K562 (cell line): Measurements from ENCODE around the gene PBXIP1. TPM values are rescaled to one million over a fixed set of nuclear protein-coding genes. Genes with fewer than 3 reads are reported as not detected.

Experiments used
- ATF6 ChIP-seq: sonication (generic); formaldehyde crosslinking; IDR thresholded peaks from 2 replicates; pipeline ENCODE4 v1.4.0; 2020; ENCODE audit warnings: mild to moderate bottlenecking, missing genetic modification reagents
- CBFA2T3 ChIP-seq: fragments of 450-650 bp; IDR thresholded peaks from 2 replicates; pipeline ENCODE4 v1.6.1; 2017
- CTBP1 ChIP-seq: fragments of 450-650 bp; IDR thresholded peaks from 2 replicates; pipeline ENCODE4 v1.6.1; 2016; ENCODE audit warnings: borderline replicate concordance
- DEAF1 ChIP-seq: fragments of 450-650 bp; formaldehyde crosslinking; IDR thresholded peaks from 2 replicates; pipeline ENCODE4 v1.4.0; 2020; ENCODE audit warnings: mild to moderate bottlenecking, moderate library complexity
- FOXK2 ChIP-seq, 2 experiments: fragments of 450-650 bp; IDR thresholded peaks in 1 of 2; conservative IDR thresholded peaks in 1 of 2; 2 replicates each; pipeline ENCODE4 v1.6.1; 2016; ENCODE audit warnings: low read depth in 2 of 2, mild to moderate bottlenecking in 1 of 2
- GATAD2A ChIP-seq: fragments of 450-650 bp; IDR thresholded peaks from 2 replicates; pipeline ENCODE4 v1.6.1; 2017
- GTF2B ChIP-seq: IDR thresholded peaks from 2 replicates; pipeline ENCODE4 v1.6.1; 2011; ENCODE audit not compliant: insufficient read length; ENCODE audit errors: extremely low read depth
- JUN ChIP-seq, 2 experiments: sonication (generic) in 1 of 2; formaldehyde crosslinking in 1 of 2; IDR thresholded peaks; 2 replicates each; pipeline versions ENCODE4 v1.6.1 to v1.8.0; 2012 to 2022; ENCODE audit warnings: borderline replicate concordance in 2 of 2, mild to moderate bottlenecking in 2 of 2, improper control_type of control experiment in 1 of 2, low read depth in 1 of 2, low read length in 1 of 2, missing genetic modification reagents in 1 of 2
- KAT7 ChIP-seq: sonication (generic); formaldehyde crosslinking; IDR thresholded peaks from 2 replicates; pipeline ENCODE4 v1.8.0; 2022; ENCODE audit warnings: missing genetic modification reagents, mild to moderate bottlenecking, borderline replicate concordance
- KLF6 ChIP-seq: fragments of 250-450 bp; sonication (Bioruptor Pico); IDR thresholded peaks from 2 replicates; pipeline ENCODE4 v1.4.0; 2020; ENCODE audit warnings: mild to moderate bottlenecking, moderate library complexity, borderline replicate concordance
- MCM5 ChIP-seq: fragments of 450-650 bp; IDR thresholded peaks from 2 replicates; pipeline ENCODE4 v1.6.1; 2016; ENCODE audit warnings: low read depth
- PHF20 ChIP-seq: fragments of 450-650 bp; IDR thresholded peaks from 2 replicates; pipeline ENCODE4 v1.6.1; 2018; ENCODE audit not compliant: partially characterized antibody
- POLR3G ChIP-seq: IDR thresholded peaks from 2 replicates; pipeline ENCODE4 v1.6.1; 2011; ENCODE audit not compliant: insufficient read length, insufficient replicate concordance; ENCODE audit errors: extremely low read depth
- SIN3A ChIP-seq, 2 experiments: fragments of 150-350 bp in 1 of 2; IDR thresholded peaks; 2 replicates each; pipeline ENCODE4 v1.6.1; 2011 to 2016; ENCODE audit warnings: borderline replicate concordance in 2 of 2, low read depth in 2 of 2, low read length in 2 of 2, mild to moderate bottlenecking in 2 of 2, moderate library complexity in 2 of 2; ENCODE audit not compliant: control insufficient read depth in 1 of 2
- TBP ChIP-seq: optimal IDR thresholded peaks from 2 replicates; pipeline ENCODE3; 2011; ENCODE audit warnings: low read depth, low read length, improper control_type of control experiment
- TCF3 ChIP-seq: sonication (generic); formaldehyde crosslinking; IDR thresholded peaks from 2 replicates; pipeline ENCODE4 v1.4.0; 2020; ENCODE audit warnings: mild to moderate bottlenecking, missing genetic modification reagents
- THRB ChIP-seq: fragments of 450-650 bp; formaldehyde crosslinking; conservative IDR thresholded peaks from 2 replicates; pipeline ENCODE4 v1.4.0; 2022; ENCODE audit warnings: mild to moderate bottlenecking, missing genetic modification characterization
- YBX1 ChIP-seq: fragments of 450-650 bp; IDR thresholded peaks from 2 replicates; pipeline ENCODE4 v1.7.1; 2016; ENCODE audit warnings: mild to moderate bottlenecking
- ZBED1 ChIP-seq: IDR thresholded peaks from 2 replicates; pipeline ENCODE4 v1.6.1; 2014
- ZNF12 ChIP-seq: sonication (generic); formaldehyde crosslinking; IDR thresholded peaks from 2 replicates; pipeline ENCODE4 v1.4.0; 2020; ENCODE audit warnings: mild to moderate bottlenecking, missing genetic modification reagents
- ZNF324 ChIP-seq: fragments of 250-450 bp; sonication (Bioruptor Pico); IDR thresholded peaks from 2 replicates; pipeline ENCODE4 v1.4.0; 2020; ENCODE audit warnings: mild to moderate bottlenecking
- ZNF41 ChIP-seq: fragments of 250-450 bp; sonication (Bioruptor Pico); conservative IDR thresholded peaks from 2 replicates; pipeline ENCODE4 v1.4.0; 2020; ENCODE audit warnings: mild to moderate bottlenecking
- ZNF584 ChIP-seq: fragments of 200-800 bp; sonication (Bioruptor generic); IDR thresholded peaks from 2 replicates; pipeline ENCODE4 v1.6.1; 2016; ENCODE audit warnings: low read depth, mild to moderate bottlenecking, missing genetic modification characterization, missing compliant biosample characterization
- ZNF778 ChIP-seq: fragments of 450-650 bp; formaldehyde crosslinking; IDR thresholded peaks from 2 replicates; pipeline ENCODE4 v1.4.0; 2020; ENCODE audit warnings: mild to moderate bottlenecking, moderate library complexity
- polyA plus RNA-seq, 8 experiments: library from polyadenylated mRNA; depleted of rRNA in 4 of 8; stranded (reverse) in 5 of 8; unstranded in 3 of 8; fragments of >200 nt; fragmentation: Nextera tagmentation in 2 of 8; fragmentation: Illumina TruSeq in 1 of 8; extraction: Ambion mirVana in 2 of 8; extraction: Trizol in 1 of 8; gene quantifications; 2 replicates each; pipeline versions ENCODE4 v1.2.1 to v1.2.3, GENCODE V29; 2011 to 2014; ENCODE audit warnings: inconsistent platforms in 1 of 8, missing spikeins in 1 of 8
- total RNA-seq, 7 experiments: library from RNA; depleted of rRNA in 6 of 7; stranded (reverse); fragments of >200 nt in 6 of 7; fragmentation: Illumina TruSeq in 2 of 7; extraction: Trizol in 2 of 7; gene quantifications; 2 replicates each; pipeline versions ENCODE4 v1.2.1 to v1.2.3, GENCODE V29; 2011 to 2021; ENCODE audit warnings: low replicate concordance in 1 of 7

PBXIP1 gene
- total and polyA plus RNA-seq, 9 of the 15 experiments (the other 6 are each of a cell fraction or from before 2014, with no cell fraction given), result 0.13 to 8.3 (median 5.8) TPM

- TF ChIP-seq DEAF1 (no peak), CTBP1 (no peak), POLR3G (no peak), GATAD2A (no peak), KAT7 (CRISPR knock-in tag) (no peak), ZNF324 (CRISPR knock-in tag) (no peak), PHF20 (no peak), KLF6 (CRISPR knock-in tag) (no peak), ZNF584 (CRISPR knock-in tag) (no peak), ATF6 (CRISPR knock-in tag) (no peak), SIN3A (IDR thresholded peaks at IDR 0.05; ENCODE audit: borderline replicate concordance in 2 of 2, control insufficient read depth in 1 of 2, low read depth in 2 of 2, low read length in 2 of 2) (no peak), JUN (IDR thresholded peaks at IDR 0.05; ENCODE audit: borderline replicate concordance, low read depth, low read length) (no peak), JUN (CRISPR knock-in tag; IDR thresholded peaks at IDR 0.05; ENCODE audit: borderline replicate concordance) (no peak), ZNF41 (CRISPR knock-in tag) (no peak), TBP (peak; percentile 8), MCM5 (no peak), THRB (CRISPR knock-in tag) (no peak), ZNF778 (no peak), FOXK2 (conservative IDR thresholded peaks at IDR 0.05 in 1 of 2, IDR thresholded peaks at IDR 0.05 in 1 of 2; ENCODE audit: low read depth in 2 of 2) (peak in 1 of 2 experiments; percentile 43; a peak in 1 of 4 replicates), YBX1 (no peak), CBFA2T3 (peak; percentile 27; the same call in 1 of the 2 replicates), GTF2B (no peak), ZNF12 (CRISPR knock-in tag) (no peak), ZBED1 (peak; percentile 94; the same call in 1 of the 2 replicates), TCF3 (CRISPR knock-in tag) (peak; percentile 20; the same call in 1 of the 2 replicates)
Measured at GRCh38 chr1:154994591-154994990, 38.7 kb upstream of the PBXIP1 start (continued).
